Body of pancreas (tissue), 4 donors: ENCODE data around the gene FGF2.

Experiments
- POLR2A ChIP-seq, 3 donors: fragments of 450-650 bp; IDR thresholded peaks; one replicate each; pipeline ENCODE4 v1.6.1; 2016; ENCODE audit warnings: antibody characterized with exemption in 3 of 3, mild to moderate bottlenecking in 2 of 3
- TF ChIP-seq, protein P1 (sequence below), 7 experiments: fragments of 450-650 bp in 4 of 7; fragments of 200-600 bp in 3 of 7; sonication (generic) in 3 of 7; IDR thresholded peaks; one replicate each; pipeline ENCODE4 v1.5.1; 2016 to 2019; ENCODE audit warnings: antibody characterized with exemption in 7 of 7

DNA sequence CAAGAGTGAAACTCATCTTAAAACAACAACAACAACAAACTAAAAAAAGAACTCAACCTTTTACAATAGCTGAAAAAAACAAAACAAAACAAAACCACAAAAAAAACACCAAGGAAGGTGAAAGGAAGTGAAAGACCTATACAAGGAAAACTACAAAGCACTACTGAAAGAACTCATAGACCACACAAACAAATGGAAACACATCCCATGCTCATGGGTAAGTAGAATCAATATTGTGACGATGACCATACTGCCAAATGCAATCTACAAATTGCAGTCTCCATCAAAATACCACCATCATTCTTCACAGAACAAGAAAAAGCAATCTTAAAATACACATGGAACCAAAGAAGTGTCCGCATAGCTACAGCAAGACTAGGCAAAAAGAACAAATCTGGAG, 41.5 kb upstream of the FGF2 start:
- TF ChIP-seq, protein P1, sequence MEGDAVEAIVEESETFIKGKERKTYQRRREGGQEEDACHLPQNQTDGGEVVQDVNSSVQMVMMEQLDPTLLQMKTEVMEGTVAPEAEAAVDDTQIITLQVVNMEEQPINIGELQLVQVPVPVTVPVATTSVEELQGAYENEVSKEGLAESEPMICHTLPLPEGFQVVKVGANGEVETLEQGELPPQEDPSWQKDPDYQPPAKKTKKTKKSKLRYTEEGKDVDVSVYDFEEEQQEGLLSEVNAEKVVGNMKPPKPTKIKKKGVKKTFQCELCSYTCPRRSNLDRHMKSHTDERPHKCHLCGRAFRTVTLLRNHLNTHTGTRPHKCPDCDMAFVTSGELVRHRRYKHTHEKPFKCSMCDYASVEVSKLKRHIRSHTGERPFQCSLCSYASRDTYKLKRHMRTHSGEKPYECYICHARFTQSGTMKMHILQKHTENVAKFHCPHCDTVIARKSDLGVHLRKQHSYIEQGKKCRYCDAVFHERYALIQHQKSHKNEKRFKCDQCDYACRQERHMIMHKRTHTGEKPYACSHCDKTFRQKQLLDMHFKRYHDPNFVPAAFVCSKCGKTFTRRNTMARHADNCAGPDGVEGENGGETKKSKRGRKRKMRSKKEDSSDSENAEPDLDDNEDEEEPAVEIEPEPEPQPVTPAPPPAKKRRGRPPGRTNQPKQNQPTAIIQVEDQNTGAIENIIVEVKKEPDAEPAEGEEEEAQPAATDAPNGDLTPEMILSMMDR (IDR thresholded peaks at IDR 0.05): no peak
- no peak for TF ChIP-seq POLR2A (IDR thresholded peaks at IDR 0.05)
